HG03095 (cell line): ENCODE results near the gene CACNB2.

Experiments used
- ATAC-seq: cut with Tn5 transposase; IDR thresholded peaks from one replicate; pipeline ENCODE4 v1.9.1; 2021; ENCODE audit warnings: moderate library complexity; ENCODE audit not compliant: unreplicated experiment

The CACNB2 gene

DNA sequence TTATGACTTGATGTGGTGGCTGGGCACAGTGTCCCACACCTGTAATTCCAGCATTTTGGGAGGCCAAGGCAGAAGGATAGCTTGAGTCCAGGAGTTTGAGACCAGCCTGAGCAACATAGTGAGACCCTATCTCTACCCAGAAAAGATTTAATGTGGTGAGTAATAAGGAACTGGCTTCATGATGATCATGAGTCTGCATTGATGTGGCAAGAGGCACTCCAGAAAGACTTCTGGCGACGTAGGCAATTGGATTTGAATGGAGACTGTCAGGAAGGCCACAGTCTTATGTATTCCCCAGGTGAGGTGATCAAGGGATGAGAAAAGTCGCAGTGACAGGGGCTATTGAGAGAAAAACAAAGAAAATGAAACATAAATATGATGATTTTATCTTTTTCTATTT, 138.0 kb downstream of the CACNB2 start:
- ATAC-seq, result no peak

DNA sequence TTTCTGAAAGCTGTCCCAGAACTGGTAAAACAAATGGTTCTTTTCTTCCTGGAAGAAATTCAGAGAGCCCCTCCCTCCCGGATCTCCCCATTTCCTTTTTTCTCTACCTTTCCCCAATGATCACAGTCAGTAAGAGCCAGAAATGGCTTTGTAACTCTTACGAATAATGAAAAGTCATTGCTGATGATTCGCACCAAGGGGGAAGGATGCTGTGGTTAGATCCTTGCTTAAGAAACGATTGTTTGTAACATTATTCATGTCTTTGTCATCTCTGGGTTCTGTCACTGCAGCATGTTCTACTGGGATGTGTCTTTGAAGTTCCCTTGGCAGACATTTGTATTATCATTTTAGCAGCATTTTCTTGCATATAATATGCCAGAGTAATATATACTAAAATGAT, 138.9 kb downstream of the CACNB2 start:
- ATAC-seq, result no peak

DNA sequence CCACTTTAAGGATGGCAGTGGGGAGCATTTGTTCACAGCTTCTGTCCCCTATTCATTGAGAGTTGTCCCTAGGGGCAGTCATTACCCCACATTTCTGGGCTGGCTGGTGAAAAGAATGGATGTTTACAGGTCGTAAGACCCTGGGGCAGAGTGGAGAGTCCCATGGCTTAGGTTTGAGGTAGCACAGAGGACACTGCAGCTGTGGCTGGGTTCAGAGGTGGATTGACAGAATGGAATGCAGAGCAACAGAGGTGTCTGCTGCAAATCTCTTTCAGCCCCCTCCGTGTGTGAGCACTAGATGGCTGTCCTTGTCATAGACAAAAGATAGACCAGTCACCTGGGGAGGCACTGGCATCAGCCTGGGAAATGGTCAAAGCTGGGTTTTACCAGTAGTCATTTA, 141.9 kb downstream of the CACNB2 start:
- no peak for ATAC-seq

DNA sequence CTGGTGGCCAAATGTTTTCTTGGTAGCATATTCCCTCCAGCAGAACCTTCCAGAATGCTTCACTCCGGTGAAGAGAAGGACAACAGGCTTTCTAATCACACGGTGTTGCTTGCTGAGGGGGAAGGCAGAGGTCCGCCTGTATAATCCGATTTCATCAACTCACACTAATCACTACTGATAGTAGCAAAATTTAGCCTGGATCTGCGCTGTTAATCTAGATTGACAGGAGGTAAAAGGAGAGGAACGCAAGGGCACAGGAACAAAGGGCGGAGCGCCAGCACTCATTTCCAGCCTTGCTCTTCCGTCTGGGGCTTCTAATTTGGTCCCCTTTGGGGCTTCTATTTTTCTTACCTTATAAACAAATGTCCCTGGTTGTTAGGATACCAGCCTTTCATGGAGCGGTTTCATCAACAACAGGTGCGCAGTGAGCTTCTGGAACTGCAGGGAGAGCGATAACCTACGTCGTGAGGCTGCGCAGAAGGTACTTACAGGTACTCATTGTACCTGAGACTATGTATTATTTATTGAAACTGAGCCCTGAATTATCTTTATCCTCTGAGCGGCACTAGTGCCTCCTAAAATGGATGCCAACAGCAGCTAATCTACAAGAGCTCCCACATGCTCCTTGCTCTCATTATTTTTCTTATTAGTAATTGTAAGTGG, 150.6 kb downstream of the CACNB2 start:
- no peak for ATAC-seq

DNA sequence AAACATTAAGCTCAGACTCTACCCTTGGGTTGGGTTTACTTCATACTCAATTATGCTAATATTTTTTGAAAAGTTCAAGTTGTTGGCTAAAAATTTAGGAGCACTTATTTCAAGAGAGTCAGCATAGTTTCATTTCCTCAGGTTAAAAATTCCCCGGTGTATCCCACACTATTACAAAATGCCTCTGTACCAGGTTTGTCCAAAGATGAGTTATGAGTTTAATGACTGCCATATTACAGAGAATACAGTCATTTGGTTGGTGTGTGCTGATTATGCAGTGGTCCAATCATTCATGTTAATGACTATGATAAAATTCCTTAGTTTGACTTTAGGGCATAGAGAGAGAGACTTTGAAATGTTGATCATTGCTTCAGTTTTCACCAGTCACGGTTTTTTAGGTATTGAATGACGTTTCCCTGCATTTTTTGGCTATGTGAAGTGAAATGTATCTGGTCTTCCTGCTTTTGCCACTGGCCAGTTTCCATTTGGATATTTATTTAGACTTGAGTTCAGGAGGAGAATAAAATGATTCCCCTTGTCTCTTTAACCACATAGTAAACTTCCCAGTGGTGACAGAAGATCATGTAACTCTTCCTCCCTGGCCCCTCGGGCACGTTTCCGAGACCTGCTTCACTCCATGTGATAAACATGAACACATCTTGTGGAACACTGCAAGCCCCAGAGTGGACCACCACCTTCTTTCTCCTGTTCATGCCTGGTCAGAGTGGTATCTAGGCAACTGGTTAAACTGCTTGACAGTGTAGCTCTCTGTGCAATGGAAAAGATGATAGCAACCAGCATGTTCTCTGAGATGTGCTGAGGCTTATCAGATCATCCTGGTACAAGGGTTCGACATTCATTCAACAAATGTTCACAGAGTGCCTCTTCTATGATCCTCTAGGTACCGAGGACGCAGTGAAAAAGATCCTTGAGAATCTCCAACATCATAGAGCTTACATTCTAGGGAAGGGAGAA, 153.6 kb downstream of the CACNB2 start:
- no peak for ATAC-seq

DNA sequence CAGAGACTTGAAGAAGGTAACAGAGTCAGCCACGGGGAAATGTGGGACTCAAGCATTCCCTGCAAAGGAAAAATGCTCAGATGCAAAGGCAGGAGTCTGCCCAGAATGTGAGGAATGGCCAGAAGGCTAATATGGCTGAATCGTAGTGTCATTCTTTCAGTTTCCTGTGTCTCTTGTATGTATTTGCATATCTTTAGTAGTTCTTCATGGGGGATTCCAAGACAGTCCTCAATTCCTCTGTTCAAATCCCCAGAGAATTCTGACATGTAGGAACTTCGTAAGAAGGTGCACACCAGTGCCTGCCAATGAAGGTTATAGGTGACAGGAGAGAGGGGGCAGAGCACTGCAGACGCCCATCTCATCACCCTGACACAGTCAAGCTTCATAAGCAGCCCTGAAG, 154.4 kb downstream of the CACNB2 start:
- no peak for ATAC-seq

DNA sequence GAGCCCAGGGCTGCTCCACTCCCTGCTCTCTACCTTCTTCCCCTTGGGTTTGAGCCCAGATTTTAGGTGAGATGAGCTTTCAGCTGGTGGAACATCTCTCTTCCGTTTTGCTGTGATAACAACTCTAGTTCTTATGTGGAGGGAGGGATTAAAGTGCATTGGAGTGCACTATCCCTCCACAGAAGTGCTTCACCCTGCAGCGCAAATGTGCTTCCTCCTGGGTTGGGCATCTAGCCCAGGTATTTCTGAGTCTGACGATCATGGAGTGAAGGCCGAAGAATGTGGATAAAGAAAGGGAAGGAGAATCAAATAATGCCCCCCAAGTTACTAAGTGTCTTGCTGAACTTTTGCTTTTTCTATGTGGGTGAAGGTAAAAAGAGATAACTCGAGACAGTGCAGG, 157.4 kb downstream of the CACNB2 start:
- ATAC-seq, result no peak

DNA sequence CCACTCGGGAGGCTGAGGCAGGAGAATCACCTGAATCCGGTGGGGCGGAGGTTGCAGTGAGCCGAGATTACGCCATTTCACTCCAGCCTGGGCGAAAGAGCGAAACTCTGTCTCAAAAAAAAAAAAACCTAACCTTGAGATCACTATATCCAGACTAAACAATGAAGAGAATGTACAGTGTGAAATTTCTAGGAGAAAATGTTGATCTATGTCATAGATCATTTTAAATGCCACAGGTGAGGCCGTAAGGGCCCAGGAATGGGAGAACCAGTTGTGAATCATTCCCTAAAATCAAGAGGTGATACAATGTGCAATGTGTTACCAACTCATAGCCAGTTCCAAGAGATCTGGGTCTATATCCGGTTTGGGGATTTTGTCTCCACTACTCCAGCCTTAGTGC, 158.0 kb downstream of the CACNB2 start:
- ATAC-seq, result no peak

DNA sequence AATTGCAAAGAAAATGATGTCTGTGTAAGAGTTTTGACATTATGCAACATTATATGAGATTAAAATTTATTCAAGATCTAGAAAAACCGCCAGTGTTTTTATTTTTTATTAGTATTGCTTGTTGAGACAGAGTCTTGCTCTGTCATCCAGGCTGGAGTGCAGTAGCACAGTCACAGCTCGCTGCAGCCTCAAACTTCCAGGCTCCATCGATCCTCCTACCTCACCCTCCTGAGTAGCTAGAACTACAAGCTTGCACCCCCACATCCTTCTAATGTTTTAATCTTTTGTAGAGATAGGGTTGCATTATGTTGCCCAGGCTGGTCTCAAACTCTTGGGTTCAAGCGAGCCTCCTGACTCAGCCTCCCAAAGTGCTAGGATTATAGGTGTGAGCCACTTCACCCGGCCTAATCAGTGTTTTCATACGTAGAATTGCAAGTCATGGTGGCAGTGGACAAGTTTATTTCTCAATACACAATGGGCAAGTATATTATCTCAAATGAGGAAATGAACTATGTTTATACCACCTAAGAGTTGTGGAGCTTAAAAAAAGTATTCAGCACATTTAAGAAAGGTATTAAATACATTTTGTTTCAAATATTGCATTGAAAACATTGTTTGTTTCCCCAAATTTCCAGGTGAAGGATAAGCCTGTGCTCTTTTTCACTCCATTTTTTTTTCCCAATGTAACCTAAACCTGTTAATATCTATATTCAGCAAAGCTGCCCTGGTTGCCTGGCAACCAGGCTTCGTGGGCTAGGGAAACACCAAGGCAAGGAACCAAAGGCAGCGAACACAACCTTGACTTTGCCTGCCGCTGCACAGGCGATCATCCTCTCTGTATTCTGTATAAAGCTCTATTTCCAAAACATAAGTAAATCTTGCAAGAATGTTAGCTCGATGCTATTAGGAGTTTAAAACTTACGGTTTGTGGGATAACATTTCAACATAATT, 163.9 kb downstream of the CACNB2 start:
- no peak for ATAC-seq

DNA sequence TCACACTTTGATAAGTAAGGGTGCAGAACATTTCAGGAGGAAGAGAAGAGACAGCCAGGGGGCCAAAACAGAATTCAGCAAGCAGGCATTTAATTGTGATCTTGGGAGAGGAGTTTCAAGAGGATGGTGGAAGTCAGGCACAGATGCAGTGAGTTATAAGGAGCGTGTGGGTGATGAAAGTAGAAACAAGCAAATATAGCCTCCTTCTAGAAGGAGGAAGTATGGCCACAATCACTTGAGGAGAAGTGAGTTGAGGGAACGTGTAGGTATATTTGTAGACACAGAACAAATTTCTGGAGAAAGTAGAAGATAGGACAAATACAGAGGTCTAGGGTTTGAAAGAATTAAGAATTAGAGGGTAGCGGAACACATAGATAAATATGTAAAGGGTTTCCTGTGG, 165.8 kb downstream of the CACNB2 start:
- no peak for ATAC-seq

DNA sequence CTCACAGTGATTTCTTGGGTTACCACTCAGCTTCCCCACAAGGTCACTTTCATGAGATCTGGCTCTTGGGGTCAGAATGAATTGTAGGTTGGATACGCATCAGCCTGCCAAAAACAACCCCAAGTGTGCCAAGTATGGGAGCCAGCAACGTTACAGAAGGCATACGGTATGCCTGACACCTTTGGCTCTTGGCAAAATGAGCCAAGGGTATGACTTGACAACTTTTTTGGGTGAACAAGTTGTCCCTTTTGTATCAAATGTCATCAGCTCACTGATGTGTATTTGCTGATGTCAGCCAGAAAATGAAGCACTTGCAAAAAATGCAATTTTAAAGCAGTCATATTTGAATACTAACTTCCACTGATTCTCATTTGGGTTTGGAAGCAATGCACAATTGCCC, 168.4 kb downstream of the CACNB2 start:
- ATAC-seq, result no peak

DNA sequence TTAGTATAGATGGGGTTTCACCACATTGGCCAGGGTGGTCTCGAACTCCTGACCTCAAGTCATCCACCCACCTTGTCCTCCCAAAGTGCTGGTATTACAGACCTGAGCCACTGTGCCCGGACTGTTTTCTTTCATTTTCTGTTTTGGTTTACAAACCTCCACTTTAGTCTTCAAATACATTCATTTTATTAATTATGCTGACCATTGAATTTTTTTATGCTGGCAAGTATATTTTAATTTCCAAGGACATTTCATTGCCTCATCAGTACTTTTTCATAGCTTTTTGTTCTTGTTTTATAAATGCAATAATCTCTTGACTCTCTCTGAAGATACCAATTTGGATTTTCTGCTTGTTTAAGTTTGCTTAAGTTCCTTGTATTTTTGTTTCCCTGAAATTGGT, 170.5 kb downstream of the CACNB2 start:
- no peak for ATAC-seq

DNA sequence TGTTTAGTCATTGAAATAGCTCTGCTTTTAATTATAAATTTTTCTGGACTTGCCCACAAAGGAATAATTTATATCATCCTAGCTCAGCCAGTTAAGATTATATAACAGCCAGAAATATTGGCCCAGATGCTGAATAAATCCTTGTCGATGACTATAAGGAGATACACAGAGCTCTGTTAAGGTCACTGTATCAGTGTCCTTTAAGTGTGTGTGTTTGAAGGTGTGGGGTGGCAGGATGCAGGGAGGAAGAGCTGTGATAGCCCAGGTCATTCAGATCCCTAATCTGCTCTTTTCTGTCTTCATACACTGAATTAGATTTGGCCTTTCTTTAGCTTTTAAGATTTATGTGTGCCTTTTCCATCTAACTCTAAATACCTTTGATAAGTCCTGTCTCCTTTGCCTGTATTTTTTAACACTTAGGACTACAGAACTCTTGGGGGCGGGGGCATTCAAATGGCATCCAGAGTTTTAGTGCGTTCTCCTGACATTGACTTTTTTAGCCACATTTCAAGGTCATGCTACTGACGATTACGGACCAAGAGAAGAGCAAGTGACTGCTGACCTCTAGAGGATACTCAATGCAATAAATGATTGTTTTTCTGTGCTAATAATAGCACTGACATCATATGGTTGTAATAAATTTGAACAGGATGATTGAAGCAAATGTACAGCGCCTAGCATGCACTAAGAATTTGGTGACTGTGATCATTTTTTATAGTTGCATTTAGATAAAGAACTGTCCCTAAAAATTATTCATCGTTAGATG, 172.3 kb downstream of the CACNB2 start:
- ATAC-seq, result peak; percentile 76

DNA sequence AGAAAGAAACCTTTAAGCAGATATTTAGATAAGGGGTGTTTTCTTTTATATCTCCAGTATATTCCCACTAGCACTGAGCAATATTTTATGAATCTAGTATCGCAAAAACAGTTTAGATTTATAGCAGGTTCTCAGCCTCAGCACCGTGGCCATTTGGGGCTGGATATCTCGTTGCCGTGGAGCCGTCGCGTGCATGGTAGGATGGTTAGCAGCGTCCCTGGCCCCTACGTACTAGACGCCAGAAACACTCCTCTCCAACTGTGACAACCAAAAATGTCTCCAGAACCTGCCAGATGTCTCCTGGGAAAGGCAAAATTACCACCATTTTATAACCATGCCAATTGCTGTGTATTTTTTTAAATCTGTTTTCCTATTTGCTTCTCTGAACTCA, 172.9 kb downstream of the CACNB2 start:
- no peak for ATAC-seq

DNA sequence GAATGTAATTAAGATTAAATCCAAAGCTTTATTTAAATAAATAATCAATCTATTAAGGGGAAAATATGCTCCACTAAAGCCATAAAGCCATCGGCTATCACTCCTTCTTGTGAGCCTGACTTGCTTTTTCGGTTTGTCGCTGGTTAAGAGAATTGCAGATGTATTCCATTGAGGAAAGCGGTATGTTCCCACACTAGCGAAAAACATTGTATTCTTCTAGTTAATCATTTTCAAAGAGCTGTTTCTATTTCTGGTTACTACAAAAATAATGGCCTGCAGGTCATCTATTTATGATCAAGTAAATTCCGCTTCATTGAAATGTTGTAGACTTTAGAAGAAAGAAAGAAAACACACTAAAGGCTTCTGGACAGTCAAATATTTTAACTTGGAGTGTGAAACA, 173.4 kb downstream of the CACNB2 start:
- no peak for ATAC-seq

DNA sequence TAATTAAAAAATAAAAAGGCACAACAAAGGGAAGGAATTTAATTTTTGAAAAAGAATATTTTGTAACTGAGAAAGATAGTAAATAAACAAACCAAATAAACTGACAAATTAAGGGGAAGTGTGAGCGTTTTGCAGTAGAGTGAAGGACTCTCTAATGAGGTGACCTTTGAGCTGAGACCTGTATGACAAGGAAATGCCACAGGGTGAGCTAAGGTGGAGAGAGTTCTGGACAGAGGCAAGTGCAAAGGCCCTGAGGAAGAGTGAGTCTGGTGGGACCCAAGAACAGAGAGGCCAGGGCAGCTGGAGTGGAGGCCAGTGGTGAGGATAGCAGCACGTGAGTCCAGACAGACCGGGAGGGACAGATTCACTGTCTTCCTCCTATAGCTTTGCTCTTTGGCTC, 179.4 kb downstream of the CACNB2 start:
- ATAC-seq, result no peak

DNA sequence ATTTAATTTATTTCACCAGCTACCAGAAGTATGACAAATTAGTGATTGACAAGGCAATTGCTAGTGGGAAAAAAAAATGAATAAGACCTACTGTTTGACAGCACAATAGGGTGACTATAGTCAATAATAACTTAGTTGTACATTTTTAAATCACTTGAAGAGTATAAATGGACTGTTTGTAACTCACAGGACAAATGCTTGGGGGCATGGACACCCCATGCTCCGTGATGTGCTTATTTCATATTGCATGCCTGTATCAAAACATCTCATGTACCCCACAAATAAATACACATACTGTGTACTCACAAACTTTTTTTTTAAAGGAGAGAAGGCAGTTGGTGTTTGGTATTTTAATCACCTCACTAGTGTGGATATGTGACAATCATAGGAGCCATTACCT, 181.1 kb downstream of the CACNB2 start:
- no peak for ATAC-seq

DNA sequence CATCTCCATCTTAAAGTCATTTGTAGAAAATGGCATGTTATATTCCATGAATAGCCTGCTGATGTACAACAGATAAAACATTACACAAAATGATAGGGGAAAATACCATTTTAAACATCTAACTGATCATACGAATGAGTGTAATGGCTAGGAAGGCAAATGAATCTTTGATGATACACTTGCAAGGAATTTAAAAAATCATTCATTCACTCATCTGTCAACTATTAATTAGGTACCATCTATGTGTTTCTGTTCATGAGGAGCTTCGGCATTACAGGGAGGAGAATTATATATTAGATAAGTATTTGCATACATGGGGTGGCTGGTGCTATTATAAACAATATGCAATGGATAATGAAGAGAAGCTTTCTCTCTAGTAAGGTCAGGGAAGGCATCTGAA, 183.7 kb downstream of the CACNB2 start:
- no peak for ATAC-seq

DNA sequence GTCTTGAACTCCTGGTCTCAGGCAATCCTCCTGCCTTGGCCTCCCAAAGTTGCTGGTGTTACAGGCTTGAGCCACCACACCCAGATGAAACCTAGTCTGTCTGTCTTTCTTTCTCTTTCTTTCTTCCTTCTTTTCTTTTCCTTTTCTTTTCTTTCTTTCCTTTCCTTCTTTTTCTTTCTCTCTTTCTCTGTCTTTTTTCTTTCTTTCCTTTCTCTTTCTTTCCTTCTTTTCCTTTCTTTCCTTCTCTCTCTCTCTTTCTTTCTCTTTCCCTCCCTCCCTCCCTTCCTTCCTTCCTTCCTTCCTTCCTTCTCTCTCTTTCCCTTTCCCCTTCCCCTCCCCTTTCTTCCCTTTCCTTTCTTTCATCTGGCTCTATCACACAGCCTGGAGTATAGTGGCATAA, 185.2 kb downstream of the CACNB2 start:
- no peak for ATAC-seq

DNA sequence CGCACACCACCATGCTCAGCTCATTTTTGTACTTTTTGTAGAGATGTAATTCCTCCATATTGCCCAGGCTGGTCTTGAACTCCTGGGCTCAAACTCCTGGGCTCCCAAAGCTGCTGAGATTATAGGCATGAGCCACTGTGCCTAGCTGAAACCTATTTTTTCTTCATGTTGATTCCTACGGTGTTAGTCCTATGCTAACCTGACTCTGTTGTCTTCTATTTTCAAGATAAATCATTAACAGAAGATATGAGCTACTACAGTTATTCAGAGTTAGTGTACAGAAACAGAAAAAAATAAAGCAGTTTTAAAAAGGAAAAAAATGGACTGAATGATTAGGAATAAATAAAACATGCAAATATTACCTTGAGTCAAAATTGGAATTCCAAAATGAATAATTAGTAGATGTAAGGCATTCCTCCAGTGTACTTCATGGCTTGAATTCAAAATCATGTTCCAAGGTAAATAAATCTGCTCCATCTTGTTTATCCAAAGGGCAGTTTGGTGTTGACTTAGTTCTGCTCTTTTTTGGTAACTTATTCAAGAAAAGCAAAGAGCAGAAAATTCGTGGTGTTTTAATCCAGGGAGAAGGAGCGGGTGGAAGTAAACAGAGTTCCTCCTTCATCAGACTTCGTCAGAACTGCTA, 185.8 kb downstream of the CACNB2 start:
- no peak for ATAC-seq
